ENCODE measurements around the gene MRPS2.

DNA sequence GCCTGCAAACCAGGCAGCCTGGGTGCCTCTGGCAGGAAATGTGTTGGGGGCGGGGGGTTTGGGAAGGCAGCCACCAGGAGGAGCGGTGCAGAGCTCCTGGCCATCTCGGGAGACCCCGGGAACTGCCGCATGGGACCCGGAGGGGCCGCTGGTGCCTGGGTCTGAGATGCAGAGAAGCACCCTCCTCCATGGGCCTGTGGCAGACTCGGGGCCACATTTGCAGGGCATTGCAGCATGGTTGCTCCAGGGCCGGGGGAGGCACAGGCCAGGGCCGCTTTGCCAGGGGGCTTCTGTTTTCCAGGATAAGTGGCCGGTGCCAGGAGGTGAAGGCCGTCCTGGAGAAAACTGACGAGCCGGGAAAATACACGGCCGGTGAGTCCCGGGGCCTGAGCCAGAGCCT, 22.4 kb downstream of the MRPS2 start:
- TF ChIP-seq NONO (IDR thresholded peaks at IDR 0.05; ENCODE audit: low read depth in 2 of 2, low read length in 1 of 2) = no peak
- TF ChIP-seq SMAD2 (IDR thresholded peaks at IDR 0.05; ENCODE audit: low read depth, low read length) = no peak
- TF ChIP-seq DMBX1 (CRISPR knock-in tag; IDR thresholded peaks at IDR 0.05; ENCODE audit: borderline replicate concordance) = no peak
